Activated CD8-positive, alpha-beta memory T cell treated with anti-CD3 and anti-CD28 coated beads for 48 hours (primary cell): ENCODE measurements around the gene CPVL.
"Not testable (repeated sequence)": the region's sequence is repeated elsewhere in the genome, so short reads cannot be mapped to it uniquely, and the experiment has no call there.

Experiments
- DNase-seq, 3 experiments: peaks; one replicate each; pipeline ENCODE4 v3.0.0-alpha.2; 2020; ENCODE audit warnings: low read depth in 2 of 3, low spot score in 2 of 3

CPVL gene

DNA sequence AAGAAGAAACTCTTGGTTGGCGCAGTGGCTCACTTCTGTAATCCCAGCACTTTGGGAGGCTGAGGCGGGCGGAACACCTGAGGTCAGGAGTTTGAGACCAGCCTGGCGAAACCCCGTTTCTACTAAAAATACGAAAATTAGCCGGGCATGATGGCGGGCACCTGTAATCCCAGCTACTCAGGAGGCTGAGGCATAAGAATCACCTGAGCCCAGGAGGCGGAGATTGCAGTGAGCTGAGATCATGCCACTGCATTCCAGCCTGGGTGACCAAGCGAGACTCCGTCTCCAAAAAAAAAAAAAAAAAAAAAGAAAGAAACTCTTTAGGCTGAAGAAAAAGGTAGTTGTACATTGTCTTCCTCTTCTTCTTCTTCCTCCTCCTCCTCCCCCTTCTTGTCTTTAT is 53.2 kb downstream of the CPVL start:
- not testable (repeated sequence) for DNase-seq

- no peak for DNase-seq
Observed at GRCh38 chr7:29091715-29092114, 54.6 kb downstream of the CPVL start.

- DNase-seq, result no peak
Observed at GRCh38 chr7:29090836-29091601, 55.3 kb downstream of the CPVL start.

DNA sequence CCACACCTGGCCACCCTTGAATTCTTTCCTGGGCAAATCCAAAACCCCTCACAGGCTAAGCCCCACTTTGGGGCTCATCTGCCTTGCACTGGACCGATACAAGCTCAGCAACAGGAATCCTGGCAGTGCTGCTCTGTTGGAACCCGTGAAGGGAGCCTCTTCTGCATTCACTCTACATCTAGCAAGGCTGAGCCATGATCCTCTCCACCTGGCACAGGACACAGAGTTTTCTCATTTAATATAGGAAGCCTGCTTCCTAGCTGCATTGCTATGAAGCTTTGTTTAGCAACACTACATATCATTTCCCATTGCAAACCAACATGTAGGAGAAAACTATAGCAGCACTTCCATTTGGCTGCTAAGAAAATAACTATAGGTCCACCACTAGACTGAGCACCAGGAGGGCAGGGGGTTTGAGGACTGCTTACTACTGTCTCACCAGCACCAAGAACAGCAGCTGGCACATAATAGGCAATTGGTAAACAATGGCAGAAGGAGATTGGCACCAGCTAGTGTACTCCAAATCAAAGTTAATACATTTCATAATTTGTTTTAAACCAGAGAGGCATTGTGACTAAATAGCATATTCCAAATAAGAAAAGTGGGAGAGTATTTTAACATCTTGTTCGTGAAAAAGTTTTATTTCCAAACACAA is 56.1 kb downstream of the CPVL start:
- no peak for DNase-seq

- no peak for DNase-seq
Observed at GRCh38 chr7:29087840-29088170, 58.5 kb downstream of the CPVL start.

DNA sequence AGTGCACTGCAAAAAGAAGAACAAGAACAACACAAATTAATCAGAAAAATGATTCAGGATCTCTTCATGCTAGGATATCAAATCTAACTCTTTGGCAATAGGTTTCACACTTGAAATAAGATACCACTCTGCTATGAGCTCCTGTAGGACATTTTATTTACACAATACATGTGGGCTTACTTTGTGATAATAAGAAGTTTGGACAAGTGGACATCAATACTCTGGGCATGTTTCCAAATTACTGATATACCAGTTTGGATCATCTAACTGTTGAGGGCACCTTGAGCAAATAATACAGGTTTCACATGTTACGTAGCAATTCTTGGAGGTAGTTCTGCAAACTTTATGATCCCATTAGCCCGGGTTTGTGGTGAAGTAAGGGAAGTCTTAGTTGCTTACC is 59.8 kb downstream of the CPVL start:
- DNase-seq, result no peak

- no peak for DNase-seq
Observed at GRCh38 chr7:29084832-29085231, 61.5 kb downstream of the CPVL start.

- no peak for DNase-seq
Observed at GRCh38 chr7:29080803-29081202, 65.5 kb downstream of the CPVL start.

GRCh38 chr7:29078311-29079260 is 67.8 kb downstream of the CPVL start:
- DNase-seq, result no peak

DNA sequence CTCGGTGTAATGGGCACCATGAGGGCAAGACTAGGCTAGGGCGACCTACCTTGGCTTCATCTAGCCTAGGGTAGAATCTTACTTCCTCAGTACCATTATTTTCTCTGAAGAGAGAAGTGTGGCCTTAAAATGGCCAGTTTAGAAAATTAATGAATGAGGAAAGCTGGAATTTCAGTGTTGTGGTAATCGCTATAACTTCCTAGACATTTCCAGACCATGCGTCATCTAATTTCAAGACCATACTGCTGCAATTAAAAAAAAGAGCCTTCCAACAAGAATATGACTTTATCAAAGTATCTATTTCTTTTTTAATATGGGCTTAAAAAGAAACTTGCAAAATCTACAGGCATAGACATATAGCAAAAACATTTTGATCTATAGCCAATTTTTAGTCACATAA is 68.5 kb downstream of the CPVL start:
- no peak for DNase-seq

GRCh38 chr7:29077176-29077575 is 69.2 kb downstream of the CPVL start:
- DNase-seq, result no peak

GRCh38 chr7:29076631-29077030 is 69.7 kb downstream of the CPVL start:
- DNase-seq, result no peak

DNA sequence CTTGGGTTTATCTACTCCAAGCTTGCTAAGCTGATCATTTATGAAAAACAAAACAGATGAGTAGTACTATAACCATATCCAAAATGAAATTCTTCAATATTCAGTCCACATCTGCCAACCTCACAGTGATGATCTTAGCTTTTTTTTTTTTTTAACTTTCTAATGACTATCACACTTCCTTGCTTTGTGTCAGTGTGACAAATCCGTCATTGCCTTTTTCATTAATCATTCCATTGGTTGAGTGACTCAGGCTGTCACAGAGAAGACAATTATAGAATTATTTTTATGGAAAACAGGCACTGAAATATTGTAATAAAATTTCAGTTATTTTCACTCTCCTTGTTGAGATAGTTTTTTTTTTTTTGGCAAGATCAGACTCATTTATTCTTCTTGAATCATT is 70.7 kb downstream of the CPVL start:
- DNase-seq, result no peak

GRCh38 chr7:29071203-29071874 is 75.0 kb downstream of the CPVL start:
- no peak for DNase-seq

DNA sequence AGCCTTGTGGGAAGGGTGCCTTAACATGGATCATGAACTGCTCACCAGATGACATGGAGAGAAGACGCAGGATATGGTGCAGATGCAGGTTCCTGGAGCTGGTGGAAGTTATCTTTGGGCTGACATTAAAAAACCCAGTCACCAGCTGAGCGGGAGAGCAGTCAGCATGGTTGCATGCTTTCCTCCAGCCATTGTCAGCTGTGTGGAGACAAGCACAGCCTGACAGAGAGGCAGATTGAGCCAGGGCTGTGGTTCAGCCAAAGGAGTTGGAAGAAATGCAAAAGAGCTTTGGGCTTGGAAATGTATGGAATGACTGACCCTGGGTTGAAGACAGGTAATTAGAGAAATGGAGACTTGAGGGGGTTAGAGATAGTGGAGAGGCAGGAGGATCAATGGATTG is 79.7 kb downstream of the CPVL start:
- DNase-seq, result no peak

DNA sequence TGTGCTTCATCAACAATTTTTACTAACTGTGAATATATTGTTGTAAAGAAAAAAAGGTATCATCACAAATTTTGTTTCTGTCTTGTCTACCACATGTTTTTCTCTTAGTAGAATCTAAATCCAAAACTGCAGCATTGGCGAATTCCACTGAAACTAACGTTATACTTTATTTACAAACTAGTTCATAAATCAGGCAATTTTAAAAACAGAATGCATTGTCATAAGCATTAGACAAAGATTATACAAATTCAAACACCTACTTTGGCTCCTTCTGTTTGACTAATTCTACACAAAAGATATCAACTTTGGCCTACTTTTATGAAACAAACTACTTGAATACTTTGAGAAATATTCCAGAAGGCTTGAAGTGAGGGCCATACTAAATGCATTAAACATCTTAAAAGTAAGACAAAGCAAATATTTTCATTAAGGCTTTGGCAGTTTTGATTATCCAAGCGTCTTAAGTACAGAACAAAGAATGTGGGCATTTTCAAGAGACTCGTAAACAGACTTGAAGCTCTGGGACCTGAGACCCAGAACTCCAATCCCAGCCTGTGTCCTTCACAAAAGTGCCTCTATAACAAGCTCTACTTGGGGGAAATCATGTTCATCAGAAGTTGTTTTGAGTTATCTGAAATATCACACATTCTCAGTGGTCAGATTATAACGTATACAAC is 81.0 kb downstream of the CPVL start:
- no peak for DNase-seq

- DNase-seq, result no peak
Observed at GRCh38 chr7:29063872-29064271, 82.5 kb downstream of the CPVL start.

- DNase-seq, result no peak
Observed at GRCh38 chr7:29063236-29063635, 83.1 kb downstream of the CPVL start.

- no peak for DNase-seq
Observed at GRCh38 chr7:29053105-29053872, 93.0 kb downstream of the CPVL start.

DNA sequence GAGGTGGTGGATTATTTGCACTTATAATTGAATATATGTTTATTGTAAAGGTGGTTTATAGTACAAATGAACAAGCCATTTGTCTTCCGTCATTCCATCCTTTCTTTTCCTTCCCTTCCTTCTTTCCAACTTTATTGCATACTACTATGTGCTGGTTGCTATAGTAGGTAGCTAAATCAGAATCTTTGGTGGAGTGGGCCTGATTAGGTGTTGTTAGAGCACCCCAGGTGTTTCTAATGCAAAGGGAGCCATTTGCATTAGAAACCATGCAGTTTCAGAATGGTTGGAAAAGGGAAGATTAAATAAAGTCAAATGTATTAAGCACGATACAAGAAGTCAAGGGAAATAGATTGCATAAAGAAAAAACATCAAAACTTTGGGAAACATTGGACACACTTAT is 99.4 kb downstream of the CPVL start:
- no peak for DNase-seq
